GM21786 (cell line): Measurements from ENCODE around the gene SLC26A11.

Experiments
- ATAC-seq: cut with Tn5 transposase; IDR thresholded peaks from one replicate; pipeline ENCODE4 v1.9.1; 2021; ENCODE audit not compliant: unreplicated experiment

The SLC26A11 gene

GRCh38 chr17:80220054-80220735, at the start of gene SLC26A11, which contains the start of gene SGSH:
Gene SLC26A11 (plus strand): TSS chr17:80220427. CDS start chr17:80221561, 1,134 bp downstream.
Gene SGSH (minus strand): TSS chr17:80220333. CDS start chr17:80220313, 20 bp downstream.
- peak; percentile 13 for ATAC-seq

GRCh38 chr17:80171681-80172080, 48.5 kb upstream of the SLC26A11 start:
- ATAC-seq: no peak

DNA sequence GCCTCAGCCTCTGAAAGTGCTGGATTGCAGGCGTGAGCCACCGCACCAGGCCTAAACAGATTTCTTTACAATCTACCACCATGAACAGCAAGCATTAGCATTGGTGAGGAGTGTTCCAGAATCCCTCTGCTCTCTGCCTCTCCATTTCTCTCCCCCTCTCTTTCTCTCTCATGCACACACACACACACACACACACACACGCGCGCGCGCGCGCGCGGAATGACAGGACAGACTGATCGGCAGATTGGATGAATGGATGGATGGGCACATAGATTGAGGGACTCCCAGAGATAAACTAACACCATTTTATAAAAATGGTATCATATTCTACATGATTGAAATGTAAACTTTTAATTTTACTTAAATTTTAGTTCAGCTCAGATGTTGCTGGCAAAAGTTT, 47.1 kb upstream of the SLC26A11 start:
- no peak for ATAC-seq

DNA sequence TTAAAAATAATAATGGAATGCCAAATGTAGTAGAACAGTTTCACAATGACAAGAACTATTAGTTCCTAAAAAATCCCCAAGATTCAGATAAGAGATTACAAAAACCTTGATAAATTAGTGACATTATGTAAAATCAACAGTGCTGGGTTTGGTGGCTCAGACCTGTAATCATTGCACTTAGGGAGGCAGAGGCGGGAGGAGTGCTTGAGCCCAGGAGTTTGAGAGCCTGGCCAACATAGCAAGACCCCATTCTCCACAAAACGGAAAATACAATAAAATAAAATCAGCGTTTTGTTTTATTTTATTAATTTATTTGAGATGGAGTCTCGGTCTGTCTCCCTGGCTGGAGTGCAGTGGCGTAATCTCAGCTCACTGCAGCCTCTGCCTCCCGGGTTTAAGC, 46.3 kb upstream of the SLC26A11 start:
- no peak for ATAC-seq

DNA sequence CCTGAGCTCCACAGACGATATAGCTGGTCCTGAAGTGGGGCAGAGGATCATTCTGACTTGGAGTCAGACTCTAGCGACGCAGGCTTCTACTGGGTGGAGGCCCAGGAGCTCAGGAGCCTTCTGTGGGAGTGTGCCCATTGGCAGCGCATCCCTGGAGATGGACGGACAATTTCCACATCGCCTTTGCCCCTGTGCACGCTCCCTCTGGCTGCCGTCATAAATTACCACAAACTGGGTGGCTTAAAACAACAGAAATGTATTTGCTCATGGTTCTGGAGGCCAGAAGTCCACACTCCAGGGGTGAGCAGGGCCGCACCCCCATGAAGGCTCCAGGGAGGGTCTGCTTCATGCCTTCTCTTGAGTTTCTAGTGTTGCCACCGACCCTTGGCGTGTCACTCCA, 43.5 kb upstream of the SLC26A11 start:
- ATAC-seq: no peak

- ATAC-seq: no peak
These were observed 42.1 kb upstream of the SLC26A11 start for GRCh38 chr17:80177986-80178595.

GRCh38 chr17:80180192-80180591, 40.0 kb upstream of the SLC26A11 start:
- ATAC-seq: no peak

DNA sequence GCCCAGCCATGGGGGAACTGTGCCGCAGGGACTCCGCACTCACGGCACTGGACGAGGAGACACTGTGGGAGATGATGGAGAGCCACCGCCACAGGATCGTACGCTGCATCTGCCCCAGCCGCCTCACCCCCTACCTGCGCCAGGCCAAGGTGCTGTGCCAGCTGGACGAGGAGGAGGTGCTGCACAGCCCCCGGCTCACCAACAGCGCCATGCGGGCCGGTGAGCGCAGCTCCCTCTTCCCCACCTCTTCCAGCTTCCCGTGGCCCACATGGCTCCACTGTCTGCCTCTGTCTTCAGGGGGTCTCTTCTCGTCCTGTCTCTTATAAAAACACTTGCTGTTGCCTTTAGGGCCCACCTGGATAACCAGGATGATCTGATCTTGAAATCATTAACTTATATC, 38.8 kb upstream of the SLC26A11 start:
- no peak for ATAC-seq

DNA sequence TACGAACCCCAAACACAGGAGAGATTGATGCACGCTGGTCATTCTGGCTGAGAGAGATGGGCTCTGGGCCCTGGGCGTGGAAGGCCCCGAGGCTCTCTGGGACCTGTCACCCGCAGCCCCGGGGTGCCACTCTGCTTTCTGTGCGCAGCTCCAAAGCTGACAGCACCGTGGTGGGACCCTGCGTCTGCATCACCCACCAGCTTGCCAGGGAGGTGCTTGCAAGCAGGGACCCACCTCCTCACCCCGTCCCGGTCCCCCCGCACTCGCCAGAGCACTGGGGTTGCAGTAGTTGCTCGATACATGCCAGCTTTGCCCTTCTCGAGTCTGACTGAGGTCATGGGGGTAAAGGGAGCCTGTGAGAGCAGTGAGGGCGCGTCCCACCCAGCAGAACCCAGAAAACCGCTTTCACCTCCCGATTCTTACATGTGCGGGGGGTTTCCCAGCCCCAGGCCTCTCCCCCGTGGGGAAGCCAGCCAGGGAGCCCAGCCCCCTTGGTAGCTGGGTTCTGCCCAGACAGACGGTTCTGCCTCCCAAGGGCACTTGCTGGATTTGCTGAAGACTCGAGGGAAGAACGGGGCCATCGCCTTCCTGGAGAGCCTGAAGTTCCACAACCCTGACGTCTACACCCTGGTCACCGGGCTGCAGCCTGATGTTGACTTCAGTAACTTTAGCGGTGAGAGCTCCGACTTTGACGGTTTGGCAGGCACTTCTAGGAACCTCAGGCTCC, 37.9 kb upstream of the SLC26A11 start:
- no peak for ATAC-seq

- no peak for ATAC-seq
These were observed 37.4 kb upstream of the SLC26A11 start for GRCh38 chr17:80182845-80183223.

GRCh38 chr17:80183581-80184422, 36.4 kb upstream of the SLC26A11 start:
- no peak for ATAC-seq

GRCh38 chr17:80184423-80184714, 35.9 kb upstream of the SLC26A11 start:
- ATAC-seq: no peak

DNA sequence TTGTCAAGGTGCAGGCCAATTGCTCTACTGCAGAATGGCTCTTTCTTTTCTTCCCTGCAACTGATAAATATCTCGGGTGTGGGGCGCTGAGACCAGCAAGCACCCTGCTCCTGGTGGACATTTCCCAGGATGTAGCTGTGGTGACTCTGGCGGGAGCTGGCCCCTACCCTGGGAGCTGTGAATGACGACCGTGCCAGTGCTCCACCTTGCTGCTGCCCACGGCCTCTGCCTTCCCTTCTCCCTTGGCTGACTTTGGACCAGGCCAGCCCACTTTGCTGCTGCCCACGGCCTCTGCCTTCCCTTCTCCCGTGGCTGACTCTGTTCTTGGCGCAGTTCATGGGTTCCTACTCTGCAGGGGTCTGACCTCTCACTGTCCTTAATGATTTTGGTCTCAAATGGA, 34.3 kb upstream of the SLC26A11 start:
- no peak for ATAC-seq

DNA sequence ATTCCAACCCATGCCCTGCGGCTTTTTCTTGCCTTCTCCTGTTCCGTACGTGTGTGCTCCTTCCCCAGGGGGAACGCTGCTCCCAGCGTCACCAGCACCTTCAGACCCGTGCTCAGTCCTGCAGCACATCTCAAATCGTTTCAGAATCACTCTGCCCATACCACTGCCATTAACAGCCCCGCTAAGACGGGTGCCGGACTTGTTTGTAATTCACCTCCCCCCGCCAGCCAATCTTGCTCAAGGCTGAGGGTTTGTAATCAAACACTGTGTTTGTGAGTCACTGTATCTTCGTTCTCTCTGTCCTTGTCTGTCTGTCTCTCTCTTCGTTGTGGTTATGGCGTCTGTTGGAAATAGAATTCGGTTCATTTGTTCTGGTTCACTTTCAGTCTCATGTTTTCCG, 33.1 kb upstream of the SLC26A11 start:
- ATAC-seq: no peak

GRCh38 chr17:80187515-80187941, 32.7 kb upstream of the SLC26A11 start:
- no peak for ATAC-seq

DNA sequence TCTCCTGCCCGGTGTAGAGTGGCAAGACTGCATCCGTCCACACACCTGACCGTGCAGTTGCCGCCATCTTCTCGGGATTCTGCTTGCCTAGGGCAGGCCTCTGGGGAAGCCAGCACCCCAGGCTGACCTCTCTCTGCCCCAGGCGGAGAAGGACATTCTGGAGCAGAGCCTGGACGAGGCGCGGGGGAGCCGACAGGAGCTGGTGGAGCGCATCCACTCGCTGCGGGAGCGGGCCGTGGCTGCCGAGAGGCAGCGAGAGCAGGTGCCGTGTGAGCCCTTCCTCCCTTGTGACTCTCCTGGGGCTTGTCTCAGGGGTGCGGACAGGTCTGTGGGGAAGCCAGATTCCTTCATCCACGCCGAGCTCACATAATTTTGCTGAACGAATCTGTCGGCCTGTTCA, 30.6 kb upstream of the SLC26A11 start:
- ATAC-seq: no peak

DNA sequence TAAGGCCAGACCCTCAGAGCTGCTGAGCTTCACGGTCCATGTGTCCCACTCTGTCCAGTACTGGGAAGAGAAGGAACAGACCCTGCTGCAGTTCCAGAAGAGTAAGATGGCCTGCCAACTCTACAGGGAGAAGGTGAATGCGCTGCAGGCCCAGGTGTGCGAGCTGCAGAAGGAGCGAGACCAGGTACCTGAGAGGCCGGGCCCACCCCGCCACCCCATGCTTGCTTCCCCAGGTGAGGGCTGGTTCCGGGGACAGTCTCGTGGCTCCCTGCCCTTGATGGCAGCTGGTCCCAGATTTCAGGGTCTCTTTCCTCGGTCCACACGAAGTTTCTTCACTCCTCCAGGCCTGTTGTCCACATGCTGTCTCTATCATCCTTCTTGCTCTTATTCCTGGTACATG, 29.5 kb upstream of the SLC26A11 start:
- no peak for ATAC-seq

GRCh38 chr17:80191192-80191591, 29.0 kb upstream of the SLC26A11 start:
- no peak for ATAC-seq

DNA sequence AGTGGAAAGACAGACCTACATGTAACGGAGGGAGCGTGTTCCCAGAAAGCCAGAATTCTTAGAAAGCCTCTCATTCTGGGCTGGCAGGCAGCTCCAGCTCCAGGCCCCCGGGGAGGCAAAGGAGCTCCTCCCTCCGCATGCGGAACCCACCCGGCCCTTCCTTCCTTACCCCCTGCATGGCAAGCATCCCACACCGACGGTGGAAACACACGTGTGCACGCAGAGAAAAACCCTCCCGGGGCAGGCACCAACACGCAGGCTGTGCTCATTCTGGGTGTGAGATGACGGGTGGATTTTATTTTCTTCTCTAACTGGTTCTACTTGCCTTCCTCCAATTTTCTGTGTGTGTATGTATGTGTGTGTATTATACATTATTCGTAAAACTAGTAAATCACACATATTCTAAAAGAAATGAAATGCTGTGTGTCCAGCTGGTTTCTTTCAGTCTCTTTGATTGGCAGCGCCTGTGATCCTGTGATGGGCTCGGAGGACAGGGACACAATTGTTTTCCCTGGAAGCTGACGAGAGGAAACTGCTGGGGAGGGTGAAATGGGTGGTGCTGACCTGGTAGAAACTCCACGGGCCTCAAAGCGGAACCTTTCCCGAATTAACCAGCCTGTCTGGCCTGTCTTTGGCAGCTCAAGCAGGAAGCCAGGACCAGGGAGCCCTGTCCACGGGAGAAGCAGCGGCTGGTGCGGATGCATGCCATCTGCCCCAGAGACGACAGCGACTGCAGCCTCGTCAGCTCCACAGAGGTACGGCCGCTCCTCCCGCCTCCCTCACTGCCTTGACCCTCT, 28.2 kb upstream of the SLC26A11 start:
- ATAC-seq: no peak

DNA sequence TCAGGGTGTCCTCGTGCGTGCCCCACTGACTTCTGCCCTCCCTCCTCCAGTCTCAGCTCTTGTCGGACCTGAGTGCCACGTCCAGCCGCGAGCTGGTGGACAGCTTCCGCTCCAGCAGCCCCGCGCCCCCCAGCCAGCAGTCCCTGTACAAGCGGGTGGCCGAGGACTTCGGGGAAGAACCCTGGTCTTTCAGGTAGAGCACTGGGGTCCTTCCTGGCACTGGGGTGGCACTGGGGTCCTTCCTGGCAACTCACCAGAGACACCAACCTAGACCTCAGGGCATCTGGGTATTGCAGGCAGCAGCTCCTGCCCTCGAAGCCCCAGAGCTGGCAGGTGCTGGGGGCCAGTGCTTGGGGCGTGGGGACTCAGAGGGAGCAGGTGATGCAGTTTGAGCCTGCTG, 25.1 kb upstream of the SLC26A11 start:
- no peak for ATAC-seq
